Subcutaneous adipose tissue (tissue), 4 donors: ENCODE data around the gene MARCHF7. TPM values are rescaled to one million over a fixed set of nuclear protein-coding genes. Genes with fewer than 3 reads are reported as not detected.

Experiments used
- CTCF ChIP-seq: fragments of 450-650 bp; IDR thresholded peaks from one replicate; pipeline ENCODE4 v1.5.1; 2016; ENCODE audit warnings: low read depth, mild to moderate bottlenecking, control low read depth, antibody characterized with exemption, moderate library complexity
- total RNA-seq, 4 donors: library from RNA; depleted of rRNA; stranded (reverse); fragments of >200 nt; gene quantifications; one replicate each; pipeline ENCODE4 v1.1.0, GENCODE V29; 2016

MARCHF7 gene
- total RNA-seq, 4 donors from 2014 or later: 110 to 132 (median 116) TPM

- TF ChIP-seq CTCF: no peak
Measured at GRCh38 chr2:159722580-159722979, 10.3 kb downstream of the MARCHF7 start.

GRCh38 chr2:159725713-159726112, 13.4 kb downstream of the MARCHF7 start:
- TF ChIP-seq CTCF: no peak

- no peak for TF ChIP-seq CTCF
Measured at GRCh38 chr2:159728629-159729028, 16.3 kb downstream of the MARCHF7 start.

GRCh38 chr2:159735648-159736047, 23.3 kb downstream of the MARCHF7 start:
- no peak for TF ChIP-seq CTCF

- no peak for TF ChIP-seq CTCF
Measured at GRCh38 chr2:159736048-159736447, 23.7 kb downstream of the MARCHF7 start.

- no peak for TF ChIP-seq CTCF
Measured at GRCh38 chr2:159737292-159737916, 25.1 kb downstream of the MARCHF7 start.

GRCh38 chr2:159737917-159738296, 25.6 kb downstream of the MARCHF7 start:
- no peak for TF ChIP-seq CTCF
